GM21717 (cell line): Measurements from ENCODE around the gene ACMSD.

ENCODE experiments used
- ATAC-seq: cut with Tn5 transposase; IDR thresholded peaks from one replicate; pipeline ENCODE4 v1.9.1; 2021; ENCODE audit warnings: mild to moderate bottlenecking, moderate library complexity; ENCODE audit not compliant: unreplicated experiment

ACMSD gene

DNA sequence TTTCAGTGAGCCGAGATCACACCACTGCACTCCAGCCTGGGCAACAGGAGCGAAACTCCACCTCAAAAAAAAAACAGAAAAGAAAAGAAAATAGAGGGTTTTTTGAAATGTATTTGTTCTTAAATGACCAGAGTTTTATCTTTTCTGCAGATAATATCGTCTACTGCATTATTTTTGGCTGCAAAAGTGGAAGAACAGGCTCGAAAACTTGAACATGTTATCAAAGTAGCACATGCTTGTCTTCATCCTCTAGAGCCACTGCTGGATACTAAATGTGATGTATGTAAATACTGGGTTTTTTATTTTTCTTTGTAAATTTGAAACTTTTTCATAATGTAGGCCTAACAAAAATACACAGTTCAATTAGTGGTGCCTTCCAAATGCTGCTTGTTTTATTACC, 98.3 kb downstream of the ACMSD start:
- ATAC-seq, result no peak

DNA sequence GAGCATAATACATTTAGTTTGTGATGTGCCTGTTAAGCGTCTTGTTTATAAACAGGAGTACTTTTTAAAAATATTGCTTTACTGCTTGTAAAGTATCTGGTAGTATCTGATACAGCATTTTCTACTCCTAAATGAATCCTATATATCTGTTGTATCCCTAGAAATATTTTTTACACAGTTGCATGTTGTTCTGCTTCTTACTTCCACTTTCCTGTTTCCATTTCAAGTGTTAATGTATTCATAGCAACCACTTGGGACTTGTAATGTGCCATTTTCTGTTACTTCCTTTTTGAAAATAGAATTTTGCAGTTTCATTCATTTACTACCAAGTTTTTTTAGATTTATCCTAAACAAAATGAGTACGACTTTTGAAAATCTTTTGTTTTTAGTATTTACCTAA, 105.1 kb downstream of the ACMSD start:
- peak; percentile 88 for ATAC-seq

GRCh38 chr2:134944975-134945374, 106.6 kb downstream of the ACMSD start:
- no peak for ATAC-seq

DNA sequence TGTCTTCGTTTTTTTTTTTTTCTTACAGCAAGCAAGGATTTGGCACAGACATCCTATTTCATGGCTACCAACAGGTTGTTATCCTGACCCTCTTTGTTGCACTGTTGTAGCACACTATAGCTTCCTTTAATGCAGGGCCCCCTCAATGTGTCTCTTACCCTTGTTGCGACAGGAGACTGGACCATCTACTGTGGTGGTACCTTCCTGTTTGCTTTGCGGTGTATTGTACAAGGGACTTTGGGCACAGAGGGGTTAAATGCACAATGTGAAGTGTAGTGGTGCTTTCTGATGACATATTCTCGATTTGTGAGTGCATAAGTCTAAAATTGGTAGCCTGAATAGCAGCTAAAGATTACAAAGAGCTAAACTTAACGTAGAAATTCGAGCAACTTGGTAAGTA, 107.7 kb downstream of the ACMSD start:
- no peak for ATAC-seq

DNA sequence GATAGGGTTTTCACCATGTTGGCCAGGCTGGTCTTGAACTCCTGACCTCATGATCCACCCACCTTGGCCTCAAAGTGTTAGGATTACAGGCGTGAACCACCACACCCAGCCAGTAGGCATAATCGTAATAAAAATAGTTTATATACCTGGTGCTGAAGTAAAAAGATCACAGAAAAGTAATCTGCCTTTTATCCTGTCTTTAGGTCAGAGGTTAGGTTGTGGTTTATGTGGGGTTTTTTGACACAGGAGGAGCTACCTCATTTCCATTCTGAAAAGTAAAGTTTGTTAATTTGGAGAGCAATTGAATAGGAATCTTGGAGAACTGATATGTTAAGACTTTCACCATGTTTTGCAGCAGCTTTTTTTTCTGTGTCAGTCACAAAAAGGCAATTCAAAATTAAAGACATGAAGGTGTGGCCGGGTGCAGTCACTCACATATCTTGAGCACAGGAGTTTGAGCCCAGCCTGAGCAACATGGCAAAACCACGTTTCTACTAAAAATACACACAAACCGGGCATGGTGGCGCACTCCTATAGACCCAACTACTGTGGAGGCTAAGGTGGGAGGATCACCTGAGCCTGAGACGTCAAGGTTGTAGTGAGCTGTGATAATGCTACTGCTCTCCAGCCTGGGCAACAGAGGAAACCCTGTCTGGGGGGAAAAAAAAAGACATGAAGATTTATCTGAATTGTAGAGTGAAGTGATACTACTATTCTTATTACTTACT, 111.7 kb downstream of the ACMSD start:
- no peak for ATAC-seq

GRCh38 chr2:134950886-134951285, 112.5 kb downstream of the ACMSD start:
- ATAC-seq, result no peak
